Breast epithelium (tissue), 4 donors: ENCODE results near the gene ARL5A. TPM values are rescaled to one million over a fixed set of nuclear protein-coding genes. Genes with fewer than 3 reads are reported as not detected.

Source experiments
- DNase-seq, 2 donors: peaks; one replicate each; pipeline ENCODE4 v3.0.0-alpha.2; 2019; ENCODE audit warnings: low spot score in 2 of 2
- H3K27ac ChIP-seq, 2 donors: fragments of 200-600 bp; sonication (generic) in 1 of 2; one replicate each; pipeline ENCODE4 v1.5.1; 2016 to 2019; ENCODE audit warnings: mild to moderate bottlenecking in 1 of 2
- H3K27me3 ChIP-seq, 2 donors: fragments of 200-600 bp; sonication (generic) in 1 of 2; one replicate each; pipeline versions ENCODE4 v1.5.1 to v1.6.0; 2017 to 2019; ENCODE audit warnings: control low read depth in 1 of 2, mild to moderate bottlenecking in 1 of 2
- H3K36me3 ChIP-seq: fragments of 200-600 bp; one replicate; pipeline ENCODE4 v1.5.1; 2019
- H3K4me1 ChIP-seq, 2 donors: fragments of 200-600 bp; sonication (generic); one replicate each; pipeline ENCODE4 v1.5.1; 2016 to 2019; ENCODE audit warnings: control low read depth in 1 of 2
- H3K4me3 ChIP-seq, 3 donors: fragments of 200-600 bp; sonication (generic); 1 replicate in 2 of 3; 2 replicates in 1 of 3; pipeline ENCODE4 v1.5.1; 2016 to 2019; ENCODE audit warnings: mild to moderate bottlenecking in 3 of 3, moderate library complexity in 2 of 3
- H3K9me3 ChIP-seq, 2 donors: fragments of 200-600 bp; sonication (generic) in 1 of 2; one replicate each; pipeline ENCODE4 v1.5.1; 2016 to 2019; ENCODE audit warnings: control low read depth in 1 of 2
- POLR2A ChIP-seq: fragments of 450-650 bp; IDR thresholded peaks from one replicate; pipeline ENCODE4 v1.6.1; 2016; ENCODE audit warnings: antibody characterized with exemption, mild to moderate bottlenecking, moderate library complexity
- POLR2AphosphoS5 ChIP-seq, 3 donors: sonication (generic); formaldehyde crosslinking; IDR thresholded peaks; one replicate each; pipeline ENCODE4 v1.6.1; 2017; ENCODE audit warnings: antibody characterized with exemption in 3 of 3
- intact Hi-C: fragments of 100-400 bp; cut with DNase I; formaldehyde crosslinking; loops from one replicate; pipeline ENCODE4 v1.15.1; 2023; ENCODE audit warnings: low total_unique reads
- total RNA-seq, 3 donors: library from RNA; depleted of rRNA; stranded (reverse); fragments of >200 nt; gene quantifications; one replicate each; pipeline ENCODE4 v1.1.0, GENCODE V29; 2016
- TF ChIP-seq, protein P1 (sequence below), 3 donors: fragments of 450-650 bp; IDR thresholded peaks; one replicate each; pipeline ENCODE4 v1.5.1; 2016 to 2017; ENCODE audit warnings: antibody characterized with exemption in 3 of 3, mild to moderate bottlenecking in 3 of 3, moderate library complexity in 3 of 3

ARL5A gene
- total RNA-seq, 3 donors from 2014 or later: 43.2 to 63.1 (median 45.6) TPM

GRCh38 chr2:151845481-151845880 is 17.3 kb upstream of the ARL5A start:
- no peak for TF ChIP-seq POLR2AphosphoS5 (IDR thresholded peaks at IDR 0.05)
- TF ChIP-seq, protein P1, sequence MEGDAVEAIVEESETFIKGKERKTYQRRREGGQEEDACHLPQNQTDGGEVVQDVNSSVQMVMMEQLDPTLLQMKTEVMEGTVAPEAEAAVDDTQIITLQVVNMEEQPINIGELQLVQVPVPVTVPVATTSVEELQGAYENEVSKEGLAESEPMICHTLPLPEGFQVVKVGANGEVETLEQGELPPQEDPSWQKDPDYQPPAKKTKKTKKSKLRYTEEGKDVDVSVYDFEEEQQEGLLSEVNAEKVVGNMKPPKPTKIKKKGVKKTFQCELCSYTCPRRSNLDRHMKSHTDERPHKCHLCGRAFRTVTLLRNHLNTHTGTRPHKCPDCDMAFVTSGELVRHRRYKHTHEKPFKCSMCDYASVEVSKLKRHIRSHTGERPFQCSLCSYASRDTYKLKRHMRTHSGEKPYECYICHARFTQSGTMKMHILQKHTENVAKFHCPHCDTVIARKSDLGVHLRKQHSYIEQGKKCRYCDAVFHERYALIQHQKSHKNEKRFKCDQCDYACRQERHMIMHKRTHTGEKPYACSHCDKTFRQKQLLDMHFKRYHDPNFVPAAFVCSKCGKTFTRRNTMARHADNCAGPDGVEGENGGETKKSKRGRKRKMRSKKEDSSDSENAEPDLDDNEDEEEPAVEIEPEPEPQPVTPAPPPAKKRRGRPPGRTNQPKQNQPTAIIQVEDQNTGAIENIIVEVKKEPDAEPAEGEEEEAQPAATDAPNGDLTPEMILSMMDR (IDR thresholded peaks at IDR 0.05): no peak
- TF ChIP-seq POLR2A: no peak
- Histone ChIP-seq H3K27ac (no peak overlapping the region), H3K36me3 (no peaks in the 10 kb centered on the region), H3K9me3 (no peaks in the 10 kb centered on the region), H3K4me1 (no peaks in the 10 kb centered on the region), H3K4me3 (no peak overlapping the region), H3K27me3 (no peaks in the 10 kb centered on the region)
- intact Hi-C loops: no loop called here
- no peak for DNase-seq

- intact Hi-C loops: no loop called here
- no peak overlapping the region for H3K4me3 ChIP-seq
- TF ChIP-seq POLR2AphosphoS5 (IDR thresholded peaks at IDR 0.05): no peak
- TF ChIP-seq POLR2A: no peak
- TF ChIP-seq, protein P1 (IDR thresholded peaks at IDR 0.05): no peak
- H3K4me1 ChIP-seq: no peaks in the 10 kb centered on the region
- no peaks in the 10 kb centered on the region for H3K36me3 ChIP-seq
- no peak for DNase-seq
- H3K27me3 ChIP-seq: no peaks in the 10 kb centered on the region
- no peaks in the 10 kb centered on the region for H3K9me3 ChIP-seq
- no peak overlapping the region for H3K27ac ChIP-seq
These were observed 16.1 kb upstream of the ARL5A start for GRCh38 chr2:151844211-151844896.

GRCh38 chr2:151843691-151844061 is 15.5 kb upstream of the ARL5A start:
- no peaks in the 10 kb centered on the region for H3K9me3 ChIP-seq
- DNase-seq: no peak
- H3K27ac ChIP-seq: no peak overlapping the region
- H3K27me3 ChIP-seq: no peaks in the 10 kb centered on the region
- H3K4me3 ChIP-seq: no peak overlapping the region
- no peaks in the 10 kb centered on the region for H3K4me1 ChIP-seq
- intact Hi-C loops: no loop called here
- TF ChIP-seq, protein P1 (IDR thresholded peaks at IDR 0.05): no peak
- TF ChIP-seq POLR2AphosphoS5 (IDR thresholded peaks at IDR 0.05): no peak
- TF ChIP-seq POLR2A: no peak
- no peaks in the 10 kb centered on the region for H3K36me3 ChIP-seq

- DNase-seq: no peak
- Histone ChIP-seq H3K36me3 (no peaks in the 10 kb centered on the region), H3K27ac (peak overlapping the region in 1 of 2 donors; percentile 15), H3K9me3 (no peaks in the 10 kb centered on the region), H3K4me1 (no peaks in the 10 kb centered on the region), H3K27me3 (no peaks in the 10 kb centered on the region), H3K4me3 (no peak overlapping the region)
- intact Hi-C loops: no loop called here
- no peak for TF ChIP-seq POLR2A
- TF ChIP-seq, protein P1 (IDR thresholded peaks at IDR 0.05): no peak
- no peak for TF ChIP-seq POLR2AphosphoS5 (IDR thresholded peaks at IDR 0.05)
These were observed 14.8 kb upstream of the ARL5A start for GRCh38 chr2:151842830-151843690.

DNA sequence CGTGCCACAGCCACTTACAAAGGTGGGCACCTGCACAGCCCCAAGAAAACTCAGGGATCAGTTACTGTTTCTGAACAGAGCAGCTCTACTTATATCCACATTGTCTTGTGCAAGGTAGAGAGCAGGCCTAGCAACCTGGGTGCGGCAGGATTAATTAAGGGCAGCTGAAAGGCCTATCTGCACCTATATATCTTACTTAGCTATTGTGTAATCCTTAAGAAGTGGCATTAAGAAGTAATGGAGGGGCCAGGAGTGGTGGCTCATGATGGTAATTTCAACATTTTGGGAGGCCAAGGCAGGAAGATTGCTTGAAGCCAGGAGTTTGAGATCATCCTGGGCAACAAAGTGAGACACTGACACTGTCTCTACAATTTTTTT is 12.8 kb upstream of the ARL5A start:
- DNase-seq: no peak
- TF ChIP-seq POLR2A (no peak), POLR2AphosphoS5 (IDR thresholded peaks at IDR 0.05) (no peak)
- TF ChIP-seq, protein P1 (IDR thresholded peaks at IDR 0.05): no peak
- Histone ChIP-seq H3K27ac (no peak overlapping the region), H3K27me3 (no peaks in the 10 kb centered on the region), H3K36me3 (no peaks in the 10 kb centered on the region), H3K4me3 (no peak overlapping the region), H3K4me1 (no peaks in the 10 kb centered on the region), H3K9me3 (no peaks in the 10 kb centered on the region)
- intact Hi-C loops: no loop called here
